Breast epithelium (tissue), 4 donors: ENCODE data around the gene THSD8. TPM values are rescaled to one million over a fixed set of nuclear protein-coding genes. Genes with fewer than 3 reads are reported as not detected.

Experiments
- DNase-seq, 2 donors: peaks; one replicate each; pipeline ENCODE4 v3.0.0-alpha.2; 2019; ENCODE audit warnings: low spot score in 2 of 2
- H3K27ac ChIP-seq, 2 donors: fragments of 200-600 bp; sonication (generic) in 1 of 2; one replicate each; pipeline ENCODE4 v1.5.1; 2016 to 2019; ENCODE audit warnings: mild to moderate bottlenecking in 1 of 2
- H3K27me3 ChIP-seq, 2 donors: fragments of 200-600 bp; sonication (generic) in 1 of 2; one replicate each; pipeline versions ENCODE4 v1.5.1 to v1.6.0; 2017 to 2019; ENCODE audit warnings: control low read depth in 1 of 2, mild to moderate bottlenecking in 1 of 2
- H3K36me3 ChIP-seq: fragments of 200-600 bp; one replicate; pipeline ENCODE4 v1.5.1; 2019
- H3K4me1 ChIP-seq, 2 donors: fragments of 200-600 bp; sonication (generic); one replicate each; pipeline ENCODE4 v1.5.1; 2016 to 2019; ENCODE audit warnings: control low read depth in 1 of 2
- H3K4me3 ChIP-seq, 3 donors: fragments of 200-600 bp; sonication (generic); 1 replicate in 2 of 3; 2 replicates in 1 of 3; pipeline ENCODE4 v1.5.1; 2016 to 2019; ENCODE audit warnings: mild to moderate bottlenecking in 3 of 3, moderate library complexity in 2 of 3
- H3K9me3 ChIP-seq, 2 donors: fragments of 200-600 bp; sonication (generic) in 1 of 2; one replicate each; pipeline ENCODE4 v1.5.1; 2016 to 2019; ENCODE audit warnings: control low read depth in 1 of 2
- POLR2A ChIP-seq: fragments of 450-650 bp; IDR thresholded peaks from one replicate; pipeline ENCODE4 v1.6.1; 2016; ENCODE audit warnings: antibody characterized with exemption, mild to moderate bottlenecking, moderate library complexity
- POLR2AphosphoS5 ChIP-seq, 3 donors: sonication (generic); formaldehyde crosslinking; IDR thresholded peaks; one replicate each; pipeline ENCODE4 v1.6.1; 2017; ENCODE audit warnings: antibody characterized with exemption in 3 of 3
- intact Hi-C: fragments of 100-400 bp; cut with DNase I; formaldehyde crosslinking; loops from one replicate; pipeline ENCODE4 v1.15.1; 2023; ENCODE audit warnings: low total_unique reads
- total RNA-seq, 3 donors: library from RNA; depleted of rRNA; stranded (reverse); fragments of >200 nt; gene quantifications; one replicate each; pipeline ENCODE4 v1.1.0, GENCODE V29; 2016
- TF ChIP-seq, protein P1 (sequence below), 3 donors: fragments of 450-650 bp; IDR thresholded peaks; one replicate each; pipeline ENCODE4 v1.5.1; 2016 to 2017; ENCODE audit warnings: antibody characterized with exemption in 3 of 3, mild to moderate bottlenecking in 3 of 3, moderate library complexity in 3 of 3

Gene THSD8
- total RNA-seq, 3 donors from 2014 or later = not detected

DNA sequence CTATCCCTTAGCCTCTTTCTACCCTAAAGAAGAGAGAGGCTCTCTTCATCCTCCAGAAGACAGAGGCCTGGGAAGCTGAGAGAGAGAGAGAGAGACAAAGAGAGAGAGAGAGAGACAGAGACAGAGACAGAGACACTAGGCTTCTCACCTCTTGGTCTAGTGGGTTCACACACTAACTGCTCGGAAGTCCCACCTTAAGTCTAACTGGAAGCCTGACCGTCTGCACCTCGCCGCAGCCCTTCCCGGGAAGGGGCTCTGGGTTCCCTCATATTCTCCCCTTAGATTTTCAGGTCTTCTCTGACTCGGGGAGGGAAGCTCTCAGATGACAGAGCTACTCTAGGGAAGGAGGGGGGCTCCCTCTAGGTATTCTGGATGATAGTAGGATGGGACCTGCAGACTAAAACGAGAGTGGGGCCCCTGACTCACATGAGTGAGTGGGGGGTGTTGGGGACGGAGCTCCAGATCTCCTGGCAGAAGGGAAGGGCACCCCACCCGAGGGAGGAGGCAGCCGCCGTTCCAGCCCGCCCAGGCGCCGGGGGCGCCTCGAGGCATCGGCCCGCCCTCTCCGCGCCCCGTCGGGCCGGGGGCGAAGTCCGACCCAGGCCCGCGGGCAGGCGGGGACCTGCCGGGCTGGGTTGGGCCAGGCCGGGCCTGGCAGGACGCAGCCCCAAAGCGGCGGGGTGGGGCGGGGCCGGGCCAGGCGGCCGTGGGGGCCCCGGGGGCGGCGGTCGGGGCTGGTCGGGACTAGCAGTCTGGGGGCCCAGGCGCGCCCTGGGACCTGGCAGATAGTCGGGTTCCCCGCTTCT lies 12.6 kb upstream of the THSD8 start:
- Histone ChIP-seq H3K27me3 (no peaks in the 10 kb centered on the region), H3K4me1 (peaks cover 6 to 35% of the 10 kb centered on the region in 2 donors), H3K27ac (peak overlapping the region; percentile 98 to 100), H3K36me3 (no peaks in the 10 kb centered on the region), H3K9me3 (no peaks in the 10 kb centered on the region), H3K4me3 (peak overlapping the region; percentile 92 to 100 (median 95))
- DNase-seq = no peak
- intact Hi-C loops = no loop called here
- TF ChIP-seq POLR2A (no peak), POLR2AphosphoS5 (IDR thresholded peaks at IDR 0.05) (peak in 1 of 3 donors; percentile 17)

DNA sequence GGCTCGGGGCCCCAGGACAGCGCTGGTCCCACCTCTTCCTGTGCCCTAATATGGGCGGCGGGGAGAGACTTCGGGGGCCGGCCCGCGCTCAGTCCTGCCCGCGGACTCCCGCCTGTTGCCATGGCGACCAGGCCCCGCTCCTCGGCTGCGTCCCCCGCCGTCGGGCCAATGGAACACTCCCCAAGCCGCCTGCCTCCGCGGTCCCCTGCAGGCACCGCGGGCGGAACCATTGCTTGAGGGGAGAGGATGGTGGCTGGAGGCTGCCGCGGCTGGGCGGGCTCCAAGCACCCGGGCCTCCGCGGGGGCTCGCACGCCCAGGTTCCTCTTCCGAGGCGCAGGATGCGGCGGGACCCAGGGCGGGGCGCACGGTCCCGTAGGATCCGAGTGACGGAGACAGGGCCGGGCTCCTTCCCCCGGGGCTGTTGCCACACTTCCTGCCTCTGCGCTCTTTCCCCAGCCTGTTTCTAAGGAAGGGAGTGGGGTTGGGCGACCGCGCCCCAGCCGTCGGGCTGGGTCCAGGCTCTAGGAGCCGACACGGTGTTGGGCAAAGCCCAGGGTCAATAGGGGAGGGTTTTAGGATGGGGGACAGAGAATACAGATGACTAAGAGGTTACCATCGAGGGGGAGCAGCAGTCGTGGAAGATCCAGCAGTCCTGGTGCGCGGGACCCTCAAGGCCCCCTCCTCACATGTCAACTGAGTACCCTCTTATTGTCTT lies 11.8 kb upstream of the THSD8 start:
- DNase-seq = peak; percentile 95 to 96
- no peaks in the 10 kb centered on the region for H3K36me3 ChIP-seq
- no peaks in the 10 kb centered on the region for H3K9me3 ChIP-seq
- peak overlapping the region; percentile 98 to 100 for H3K27ac ChIP-seq
- H3K4me3 ChIP-seq = peak overlapping the region; percentile 92 to 100 (median 95)
- TF ChIP-seq POLR2AphosphoS5 (IDR thresholded peaks at IDR 0.05) (peak; percentile 95 to 97 (median 96)), POLR2A (peak; percentile 96)
- TF ChIP-seq, protein P1, sequence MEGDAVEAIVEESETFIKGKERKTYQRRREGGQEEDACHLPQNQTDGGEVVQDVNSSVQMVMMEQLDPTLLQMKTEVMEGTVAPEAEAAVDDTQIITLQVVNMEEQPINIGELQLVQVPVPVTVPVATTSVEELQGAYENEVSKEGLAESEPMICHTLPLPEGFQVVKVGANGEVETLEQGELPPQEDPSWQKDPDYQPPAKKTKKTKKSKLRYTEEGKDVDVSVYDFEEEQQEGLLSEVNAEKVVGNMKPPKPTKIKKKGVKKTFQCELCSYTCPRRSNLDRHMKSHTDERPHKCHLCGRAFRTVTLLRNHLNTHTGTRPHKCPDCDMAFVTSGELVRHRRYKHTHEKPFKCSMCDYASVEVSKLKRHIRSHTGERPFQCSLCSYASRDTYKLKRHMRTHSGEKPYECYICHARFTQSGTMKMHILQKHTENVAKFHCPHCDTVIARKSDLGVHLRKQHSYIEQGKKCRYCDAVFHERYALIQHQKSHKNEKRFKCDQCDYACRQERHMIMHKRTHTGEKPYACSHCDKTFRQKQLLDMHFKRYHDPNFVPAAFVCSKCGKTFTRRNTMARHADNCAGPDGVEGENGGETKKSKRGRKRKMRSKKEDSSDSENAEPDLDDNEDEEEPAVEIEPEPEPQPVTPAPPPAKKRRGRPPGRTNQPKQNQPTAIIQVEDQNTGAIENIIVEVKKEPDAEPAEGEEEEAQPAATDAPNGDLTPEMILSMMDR (IDR thresholded peaks at IDR 0.05) = peak in 1 of 3 donors; percentile 7
- peaks cover 6 to 29% of the 10 kb centered on the region in 2 donors for H3K4me1 ChIP-seq
- intact Hi-C loops = loop anchor here (2.0 kb wide), 1 partner anchor 13 kb away; no protein-coding TSS in a partner anchor
- H3K27me3 ChIP-seq = no peaks in the 10 kb centered on the region

DNA sequence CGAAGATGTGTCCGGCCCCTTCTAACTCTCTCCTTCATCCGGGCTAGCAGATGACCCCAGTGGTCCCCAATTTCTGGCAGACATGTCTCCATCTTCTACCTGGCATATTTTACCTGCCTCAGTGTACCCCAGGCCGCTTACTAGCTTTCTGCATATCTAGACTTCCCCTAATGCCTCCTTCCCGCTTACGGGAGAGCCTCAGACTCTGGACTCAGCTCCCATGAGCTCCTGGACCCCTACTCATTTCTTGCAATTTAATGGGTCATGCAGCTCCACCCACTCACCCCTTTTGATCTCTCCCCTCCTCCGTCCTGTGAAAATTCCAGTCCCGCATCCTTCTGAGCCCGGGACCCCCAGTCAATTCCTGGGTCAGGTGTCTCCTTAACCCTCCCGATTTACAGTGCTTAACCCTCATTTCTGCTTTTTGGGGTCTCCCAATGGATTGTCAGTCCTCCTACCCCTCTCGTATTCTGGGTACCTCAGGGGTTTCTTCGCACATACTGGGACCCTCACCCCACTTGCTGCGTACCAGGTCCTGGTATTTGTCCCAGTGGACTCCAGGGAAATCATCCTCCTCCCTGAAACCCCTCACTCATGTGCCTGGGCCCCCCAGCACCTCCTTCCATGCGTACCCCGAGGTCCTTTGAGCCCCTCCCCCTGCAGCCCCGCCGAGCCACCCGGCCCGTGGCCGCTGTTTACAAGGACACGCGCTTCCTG lies 11.1 kb upstream of the THSD8 start:
- no peak for DNase-seq
- peaks cover 6 to 24% of the 10 kb centered on the region in 2 donors for H3K4me1 ChIP-seq
- peak overlapping the region; percentile 92 to 100 (median 95) for H3K4me3 ChIP-seq
- no peaks in the 10 kb centered on the region for H3K9me3 ChIP-seq
- peak overlapping the region; percentile 98 to 100 for H3K27ac ChIP-seq
- H3K36me3 ChIP-seq = no peaks in the 10 kb centered on the region
- intact Hi-C loops = loop anchor here (2.0 kb wide), 1 partner anchor 14 kb away; no protein-coding TSS in a partner anchor
- H3K27me3 ChIP-seq = no peaks in the 10 kb centered on the region
- TF ChIP-seq POLR2A = no peak
- TF ChIP-seq POLR2AphosphoS5 (IDR thresholded peaks at IDR 0.05) = no peak
- TF ChIP-seq, protein P1 (IDR thresholded peaks at IDR 0.05) = no peak

DNA sequence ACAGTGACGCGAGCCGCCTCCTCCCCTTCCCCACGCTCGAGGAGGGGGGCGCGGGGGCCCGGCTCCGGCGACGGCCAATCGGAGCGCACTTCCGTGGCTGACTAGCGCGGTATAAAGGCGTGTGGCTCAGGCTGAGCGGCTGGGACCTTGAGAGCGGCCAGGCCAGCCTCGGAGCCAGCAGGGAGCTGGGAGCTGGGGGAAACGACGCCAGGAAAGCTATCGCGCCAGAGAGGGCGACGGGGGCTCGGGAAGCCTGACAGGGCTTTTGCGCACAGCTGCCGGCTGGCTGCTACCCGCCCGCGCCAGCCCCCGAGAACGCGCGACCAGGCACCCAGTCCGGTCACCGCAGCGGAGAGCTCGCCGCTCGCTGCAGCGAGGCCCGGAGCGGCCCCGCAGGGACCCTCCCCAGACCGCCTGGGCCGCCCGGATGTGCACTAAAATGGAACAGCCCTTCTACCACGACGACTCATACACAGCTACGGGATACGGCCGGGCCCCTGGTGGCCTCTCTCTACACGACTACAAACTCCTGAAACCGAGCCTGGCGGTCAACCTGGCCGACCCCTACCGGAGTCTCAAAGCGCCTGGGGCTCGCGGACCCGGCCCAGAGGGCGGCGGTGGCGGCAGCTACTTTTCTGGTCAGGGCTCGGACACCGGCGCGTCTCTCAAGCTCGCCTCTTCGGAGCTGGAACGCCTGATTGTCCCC lies 10.4 kb upstream of the THSD8 start, which contains the start of gene JUNB:
JUNB (plus strand) TSS at position 142 of the 706 bp plus-strand sequence; CDS start at position 428, 286 bp downstream.
- H3K9me3 ChIP-seq = no peaks in the 10 kb centered on the region
- peaks cover 6 to 30% of the 10 kb centered on the region in 2 donors for H3K4me1 ChIP-seq
- H3K27me3 ChIP-seq = no peaks in the 10 kb centered on the region
- H3K36me3 ChIP-seq = no peaks in the 10 kb centered on the region
- peak within 1 kb of the TSS; percentile 92 to 100 (median 95) for H3K4me3 ChIP-seq
- TF ChIP-seq, protein P1 (IDR thresholded peaks at IDR 0.05) = no peak
- TF ChIP-seq POLR2AphosphoS5 (IDR thresholded peaks at IDR 0.05) (peak; percentile 100), POLR2A (peak; percentile 100)
- intact Hi-C loops = loop anchor here (2.0 kb wide), 1 partner anchor 15 kb away; no protein-coding TSS in a partner anchor
- peak; percentile 98 to 99 for DNase-seq
- peak within 1 kb of the TSS; percentile 98 to 100 for H3K27ac ChIP-seq
